HFFc6 (cell line): Measurements from ENCODE around the gene LAMA3. TPM values are rescaled to one million over a fixed set of nuclear protein-coding genes. Genes with fewer than 3 reads are reported as not detected.

Experiments
- DNase-seq: peaks from one replicate; pipeline ENCODE4 v3.0.0-alpha.2; 2018
- H3K27ac Mint-ChIP-seq: 2 replicates; pipeline ENCODE4 v1.8.0; 2020; ENCODE audit warnings: mild to moderate bottlenecking, mixed read lengths
- H3K27me3 Mint-ChIP-seq: 2 replicates; pipeline ENCODE4 v1.8.0; 2021; ENCODE audit warnings: mild to moderate bottlenecking, moderate library complexity, mixed read lengths; ENCODE audit not compliant: insufficient read depth
- H3K36me3 Mint-ChIP-seq: 2 replicates; pipeline ENCODE4 v1.8.0; 2021; ENCODE audit warnings: low read depth, mixed read lengths
- H3K4me1 Mint-ChIP-seq: 2 replicates; pipeline ENCODE4 v1.8.0; 2020; ENCODE audit warnings: low read depth, mixed read lengths
- H3K4me3 Mint-ChIP-seq: 2 replicates; pipeline ENCODE4 v1.8.0; 2020; ENCODE audit warnings: mild to moderate bottlenecking, moderate library complexity, mixed read lengths
- H3K9me3 Mint-ChIP-seq: 2 replicates; pipeline ENCODE4 v1.8.0; 2020; ENCODE audit warnings: mild to moderate bottlenecking, mixed read lengths
- total RNA-seq, 6 experiments: library from RNA; stranded (reverse); fragmentation: NEBNext Ultra II Directional; extraction: Animal tissue kit (Norgen Biotek cat#: 25700); gene quantifications; 2 replicates in 1 of 6; 3 replicates in 5 of 6; pipeline ENCODE4 v1.2.3, GENCODE V29; 2021
- TF ChIP-seq, protein P1 (sequence below): fragments of 200-600 bp; sonication (generic); IDR thresholded peaks from 2 replicates; pipeline ENCODE4 v1.5.0; 2021; ENCODE audit warnings: antibody characterized with exemption, mild to moderate bottlenecking

The LAMA3 gene
- total RNA-seq, 6 experiments from 2014 or later = 0.46 to 1.6 (median 0.54) TPM

GRCh38 chr18:23652232-23652631 lies 37.0 kb upstream of the LAMA3 start:
- no peak overlapping the region for H3K4me3 Mint-ChIP-seq
- no peaks in the 10 kb centered on the region for H3K9me3 Mint-ChIP-seq
- peaks cover 18% of the 10 kb centered on the region for H3K4me1 Mint-ChIP-seq
- no peak for DNase-seq
- no peaks in the 10 kb centered on the region for H3K36me3 Mint-ChIP-seq
- H3K27ac Mint-ChIP-seq = no peak overlapping the region
- TF ChIP-seq, protein P1, sequence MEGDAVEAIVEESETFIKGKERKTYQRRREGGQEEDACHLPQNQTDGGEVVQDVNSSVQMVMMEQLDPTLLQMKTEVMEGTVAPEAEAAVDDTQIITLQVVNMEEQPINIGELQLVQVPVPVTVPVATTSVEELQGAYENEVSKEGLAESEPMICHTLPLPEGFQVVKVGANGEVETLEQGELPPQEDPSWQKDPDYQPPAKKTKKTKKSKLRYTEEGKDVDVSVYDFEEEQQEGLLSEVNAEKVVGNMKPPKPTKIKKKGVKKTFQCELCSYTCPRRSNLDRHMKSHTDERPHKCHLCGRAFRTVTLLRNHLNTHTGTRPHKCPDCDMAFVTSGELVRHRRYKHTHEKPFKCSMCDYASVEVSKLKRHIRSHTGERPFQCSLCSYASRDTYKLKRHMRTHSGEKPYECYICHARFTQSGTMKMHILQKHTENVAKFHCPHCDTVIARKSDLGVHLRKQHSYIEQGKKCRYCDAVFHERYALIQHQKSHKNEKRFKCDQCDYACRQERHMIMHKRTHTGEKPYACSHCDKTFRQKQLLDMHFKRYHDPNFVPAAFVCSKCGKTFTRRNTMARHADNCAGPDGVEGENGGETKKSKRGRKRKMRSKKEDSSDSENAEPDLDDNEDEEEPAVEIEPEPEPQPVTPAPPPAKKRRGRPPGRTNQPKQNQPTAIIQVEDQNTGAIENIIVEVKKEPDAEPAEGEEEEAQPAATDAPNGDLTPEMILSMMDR = no peak
- H3K27me3 Mint-ChIP-seq = peaks cover 16% of the 10 kb centered on the region

DNA sequence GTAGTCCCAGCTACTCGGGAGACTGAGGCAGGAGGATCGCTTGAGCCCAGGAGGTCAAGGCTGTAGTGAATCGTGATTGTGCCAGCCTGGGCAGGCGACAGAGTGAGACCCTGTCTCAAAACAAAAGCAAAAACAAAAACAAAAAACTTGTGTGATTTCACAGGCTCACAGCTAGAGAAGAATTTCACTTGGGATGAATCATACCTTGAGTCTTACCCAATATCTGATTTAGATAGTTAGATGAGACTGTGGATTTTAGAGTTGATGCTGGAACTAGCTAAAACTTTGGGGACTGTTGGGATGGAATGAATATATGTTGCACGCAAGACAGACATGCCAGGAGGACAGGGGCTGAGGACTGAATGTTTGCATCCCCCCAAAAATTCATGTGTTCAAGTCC lies 31.0 kb upstream of the LAMA3 start:
- no peaks in the 10 kb centered on the region for H3K9me3 Mint-ChIP-seq
- TF ChIP-seq, protein P1 = no peak
- DNase-seq = no peak
- H3K4me1 Mint-ChIP-seq = peaks cover 21% of the 10 kb centered on the region
- peaks cover 4% of the 10 kb centered on the region; the same call in 1 of the 2 replicates for H3K36me3 Mint-ChIP-seq
- no peak overlapping the region for H3K4me3 Mint-ChIP-seq
- no peak overlapping the region for H3K27ac Mint-ChIP-seq
- H3K27me3 Mint-ChIP-seq = peaks cover 29% of the 10 kb centered on the region

DNA sequence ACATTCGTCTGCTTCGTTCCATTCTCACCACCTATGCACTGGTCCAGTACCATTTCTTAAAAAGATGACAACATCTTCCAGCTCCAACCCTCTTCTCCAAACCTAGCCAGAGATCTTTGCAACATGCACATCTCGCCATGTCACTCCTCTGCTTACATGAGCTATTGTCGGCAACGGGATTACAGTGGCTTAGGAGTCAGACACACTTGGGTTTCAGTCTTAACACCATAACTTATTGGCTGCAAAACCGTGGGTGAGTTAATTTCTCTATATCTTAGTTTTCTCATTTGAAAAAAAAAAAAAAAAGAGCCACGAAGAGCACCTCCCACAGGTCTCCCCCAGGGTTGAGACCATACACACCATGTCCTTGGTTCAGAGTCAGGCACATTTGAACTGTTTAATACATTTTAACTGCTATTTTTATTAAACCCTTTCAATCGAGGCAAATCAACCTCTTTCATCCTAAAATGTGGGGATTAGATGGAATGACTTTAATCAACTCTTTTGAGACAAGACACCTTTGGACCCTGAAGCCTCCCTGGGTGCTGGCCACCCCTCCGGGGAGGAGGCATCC lies 27.4 kb upstream of the LAMA3 start:
- Mint-ChIP-seq H3K4me1 (peaks cover 24% of the 10 kb centered on the region), H3K4me3 (peak overlapping the region; percentile 69), H3K36me3 (peaks cover 4% of the 10 kb centered on the region; the same call in 1 of the 2 replicates), H3K27ac (no peak overlapping the region), H3K9me3 (no peaks in the 10 kb centered on the region), H3K27me3 (peaks cover 36% of the 10 kb centered on the region)
- TF ChIP-seq, protein P1 = no peak
- no peak for DNase-seq

- Mint-ChIP-seq H3K27me3 (peaks cover 40% of the 10 kb centered on the region), H3K4me3 (peak within 1 kb of the TSS; percentile 89), H3K4me1 (peaks cover 24% of the 10 kb centered on the region), H3K36me3 (peaks cover 4% of the 10 kb centered on the region; the same call in 1 of the 2 replicates), H3K27ac (no peak within 1 kb of the TSS; the same call in 1 of the 2 replicates), H3K9me3 (no peaks in the 10 kb centered on the region)
- TF ChIP-seq, protein P1 = no peak
- DNase-seq = no peak
These were observed 26.7 kb upstream of the LAMA3 start, which contains the start of gene ANKRD29 for GRCh38 chr18:23662309-23663263. TSS of gene ANKRD29 (minus strand) at chr18:23662911. CDS start at chr18:23662730, 181 bp downstream.

GRCh38 chr18:23664674-23665073 lies 24.6 kb upstream of the LAMA3 start:
- TF ChIP-seq, protein P1 = no peak
- H3K27me3 Mint-ChIP-seq = peaks cover 35% of the 10 kb centered on the region
- no peak overlapping the region for H3K4me3 Mint-ChIP-seq
- DNase-seq = no peak
- no peak overlapping the region for H3K27ac Mint-ChIP-seq
- H3K36me3 Mint-ChIP-seq = peaks cover 4% of the 10 kb centered on the region; the same call in 1 of the 2 replicates
- peaks cover 18% of the 10 kb centered on the region for H3K4me1 Mint-ChIP-seq
- H3K9me3 Mint-ChIP-seq = no peaks in the 10 kb centered on the region
